22Rv1 (cell line): ENCODE data around the gene ROCK1.

Experiments
- CTCF ChIP-seq: fragments of 450-650 bp; IDR thresholded peaks from 2 replicates; pipeline ENCODE4 v1.5.1; 2017; ENCODE audit warnings: mild to moderate bottlenecking
- ZFX ChIP-seq: fragments of 450-650 bp; IDR thresholded peaks from 2 replicates; pipeline ENCODE4 v1.6.1; 2017; ENCODE audit warnings: antibody characterized with exemption, borderline replicate concordance

GRCh38 chr18:21117409-21118131 lies 6.0 kb upstream of the ROCK1 start:
- TF ChIP-seq CTCF (no peak), ZFX (no peak)
